Measurements from ENCODE around the gene SRP72. TPM values are rescaled to one million over a fixed set of nuclear protein-coding genes. Genes with fewer than 3 reads are reported as not detected.
A peak's percentile ranks its signal among the peaks of the same experiment; 100 is the strongest.
"Not testable (repeated sequence)": the region's sequence is repeated elsewhere in the genome, so short reads cannot be mapped to it uniquely, and the experiment has no call there.

SRP72 gene
- polyA plus RNA-seq, 1 experiment = 176 TPM

DNA sequence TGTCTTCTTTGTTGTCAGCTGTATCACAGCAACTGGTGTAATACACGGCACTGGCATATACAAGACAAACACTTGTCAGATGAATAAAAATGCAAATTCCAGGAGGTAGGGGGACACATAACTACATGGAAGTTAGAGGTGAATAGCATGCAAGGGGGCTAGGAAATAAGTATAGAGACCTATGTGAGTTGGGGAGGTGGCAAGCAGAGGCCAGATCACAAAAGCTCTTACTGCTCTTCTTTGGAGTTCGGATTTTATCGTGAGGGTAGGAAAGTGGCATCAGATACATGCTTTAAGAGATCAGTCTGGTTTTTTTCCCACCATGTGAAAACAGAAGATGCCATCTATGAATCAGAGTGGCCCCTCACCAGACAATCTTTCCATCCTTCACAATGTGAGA is 2.8 kb upstream of the SRP72 start:
- DNase-seq (ENCODE audit: low read depth, low spot score) = no peak
- H3K27ac ChIP-seq (ENCODE audit: low read depth, low read length) = no peak overlapping the region
- TF ChIP-seq CTCF (IDR thresholded peaks at IDR 0.05; ENCODE audit: low read depth, low read length) = no peak
- H3K9me3 ChIP-seq (ENCODE audit: control insufficient read depth, insufficient read depth, low read length) = no peaks in the 10 kb centered on the region; the same call in 1 of the 2 replicates
- H3K4me3 ChIP-seq (ENCODE audit: low read depth, low read length) = no peak overlapping the region
- H3K27me3 ChIP-seq (ENCODE audit: control insufficient read depth, insufficient read depth, low read length) = no peaks in the 10 kb centered on the region
- POLR2A ChIA-PET = no interaction called here
- CTCF ChIA-PET = interaction anchor here (0.7 to 2.5 kb wide), 2 partner anchors 28 to 41 kb away, joined by 3 to 5 read pairs; partner anchors contain the start of genes PAICS and PPAT

- TF ChIP-seq CTCF (IDR thresholded peaks at IDR 0.05; ENCODE audit: low read depth, low read length) = no peak
- DNase-seq (ENCODE audit: low read depth, low spot score) = no peak
- Histone ChIP-seq H3K9me3 (ENCODE audit: control insufficient read depth, insufficient read depth, low read length) (no peaks in the 10 kb centered on the region; the same call in 1 of the 2 replicates), H3K27me3 (ENCODE audit: control insufficient read depth, insufficient read depth, low read length) (no peaks in the 10 kb centered on the region), H3K4me3 (ENCODE audit: low read depth, low read length) (peak overlapping the region; percentile 95), H3K27ac (ENCODE audit: low read depth, low read length) (peak overlapping the region; percentile 61)
- ChIA-PET CTCF (interaction anchor here (0.6 to 2.5 kb wide), 6 partner anchors 30 to 423 kb away, joined by 3 to 6 read pairs (median 3); partner anchors contain the start of genes PAICS and PPAT), POLR2A (interaction anchor here (0.6 to 3.1 kb wide), 3 partner anchors 31 to 970 kb away, joined by 3 to 33 read pairs (median 5); partner anchors contain the start of genes PAICS and PPAT)
Measured at GRCh38 chr4:56465599-56466295, 1.7 kb upstream of the SRP72 start.

GRCh38 chr4:56466296-56466761 is 1.1 kb upstream of the SRP72 start:
- POLR2A ChIA-PET = interaction anchor here (0.6 to 3.1 kb wide), 3 partner anchors 31 to 970 kb away, joined by 3 to 33 read pairs (median 5); partner anchors contain the start of genes PAICS and PPAT
- CTCF ChIA-PET = interaction anchor here (0.6 to 2.5 kb wide), 5 partner anchors 30 to 422 kb away, joined by 3 to 6 read pairs (median 3); partner anchors contain the start of genes PAICS and PPAT

GRCh38 chr4:56466910-56467283 is 520 bp upstream of the SRP72 start:
- no peak for TF ChIP-seq CTCF (IDR thresholded peaks at IDR 0.05; ENCODE audit: low read depth, low read length)
- no peaks in the 10 kb centered on the region; the same call in 1 of the 2 replicates for H3K9me3 ChIP-seq (ENCODE audit: control insufficient read depth, insufficient read depth, low read length)
- H3K27me3 ChIP-seq (ENCODE audit: control insufficient read depth, insufficient read depth, low read length) = no peaks in the 10 kb centered on the region
- H3K27ac ChIP-seq (ENCODE audit: low read depth, low read length) = peak overlapping the region; percentile 96
- ChIA-PET CTCF (interaction anchor here (1.4 to 2.5 kb wide), 2 partner anchors 31 to 42 kb away, joined by 3 to 5 read pairs; partner anchors contain the start of genes PAICS and PPAT), POLR2A (interaction anchor here (0.6 to 3.1 kb wide), 2 partner anchors 32 to 408 kb away, joined by 3 to 33 read pairs; partner anchors contain the start of genes PAICS and PPAT)
- no peak for DNase-seq (ENCODE audit: low read depth, low spot score)
- peak overlapping the region; percentile 95 for H3K4me3 ChIP-seq (ENCODE audit: low read depth, low read length)

More at GRCh38 chr4:56466296-56466761, 1.1 kb upstream of the SRP72 start:
- Histone ChIP-seq H3K27ac (ENCODE audit: low read depth, low read length) (peak overlapping the region; percentile 61), H3K4me3 (ENCODE audit: low read depth, low read length) (peak overlapping the region; percentile 95)
- peak; percentile 30 for DNase-seq (ENCODE audit: low read depth, low spot score)
- not testable (repeated sequence) for H3K9me3 ChIP-seq (ENCODE audit: control insufficient read depth, insufficient read depth, low read length); H3K27me3 ChIP-seq (ENCODE audit: control insufficient read depth, insufficient read depth, low read length)

DNA sequence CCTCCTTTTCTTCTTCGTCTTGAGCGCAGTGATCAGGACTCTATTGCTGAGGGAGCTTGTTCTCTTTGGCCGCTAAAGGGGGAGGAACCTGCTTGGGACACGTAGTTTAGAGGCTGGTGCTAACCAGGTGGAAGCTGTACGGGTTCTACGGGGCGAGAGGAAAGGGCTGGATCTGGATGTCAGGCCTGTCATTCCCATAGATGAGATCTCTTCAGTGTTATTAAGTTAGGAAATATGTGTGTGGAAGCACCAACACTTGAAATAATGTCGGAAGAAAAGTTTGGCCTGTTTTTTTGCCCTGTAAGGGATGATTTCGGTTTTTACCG is 643 bp downstream of the SRP72 start:
- H3K27ac ChIP-seq (ENCODE audit: low read depth, low read length) = peak overlapping the region; percentile 72
- DNase-seq (ENCODE audit: low read depth, low spot score) = no peak
- TF ChIP-seq CTCF (IDR thresholded peaks at IDR 0.05; ENCODE audit: low read depth, low read length) = no peak
- no peaks in the 10 kb centered on the region for H3K27me3 ChIP-seq (ENCODE audit: control insufficient read depth, insufficient read depth, low read length)
- ChIA-PET POLR2A (interaction anchor here (1.1 to 3.1 kb wide), 2 partner anchors 33 to 173 kb away, joined by 5 to 33 read pairs; partner anchors contain the start of genes PAICS and PPAT), CTCF (interaction anchor here (1.0 to 2.6 kb wide), 3 partner anchors 44 to 369 kb away, joined by 3 to 10 read pairs (median 4); no protein-coding TSS in a partner anchor)
- H3K9me3 ChIP-seq (ENCODE audit: control insufficient read depth, insufficient read depth, low read length) = no peaks in the 10 kb centered on the region; the same call in 1 of the 2 replicates
- peak overlapping the region; percentile 95 for H3K4me3 ChIP-seq (ENCODE audit: low read depth, low read length)
